ENCODE results near the gene MACROD2.
"Not testable (repeated sequence)": the region's sequence is repeated elsewhere in the genome, so short reads cannot be mapped to it uniquely, and the experiment has no call there.

Gene MACROD2

GRCh38 chr20:14418376-14418775, 423.1 kb downstream of the MACROD2 start:
- DNase-seq = no peak

- DNase-seq = no peak
Measured at GRCh38 chr20:14422892-14423291, 427.6 kb downstream of the MACROD2 start.

GRCh38 chr20:14431568-14431967, 436.3 kb downstream of the MACROD2 start:
- DNase-seq = no peak

- DNase-seq = no peak
Measured at GRCh38 chr20:14432085-14432484, 436.8 kb downstream of the MACROD2 start.

GRCh38 chr20:14432597-14432996, 437.3 kb downstream of the MACROD2 start:
- DNase-seq = no peak

GRCh38 chr20:14434384-14435136, 439.2 kb downstream of the MACROD2 start:
- no peak for DNase-seq

- DNase-seq = no peak
Measured at GRCh38 chr20:14441201-14441600, 445.9 kb downstream of the MACROD2 start.

- DNase-seq = no peak
Measured at GRCh38 chr20:14444106-14444505, 448.8 kb downstream of the MACROD2 start.

GRCh38 chr20:14445310-14445709, 450.0 kb downstream of the MACROD2 start:
- DNase-seq = no peak

- DNase-seq = no peak
Measured at GRCh38 chr20:14445902-14446301, 450.6 kb downstream of the MACROD2 start.

GRCh38 chr20:14446446-14446845, 451.1 kb downstream of the MACROD2 start:
- no peak for DNase-seq

- no peak for DNase-seq
Measured at GRCh38 chr20:14449323-14449722, 454.0 kb downstream of the MACROD2 start.

GRCh38 chr20:14450256-14450655, 454.9 kb downstream of the MACROD2 start:
- no peak for DNase-seq

GRCh38 chr20:14451458-14451857, 456.1 kb downstream of the MACROD2 start:
- DNase-seq = no peak

GRCh38 chr20:14453259-14453658, 457.9 kb downstream of the MACROD2 start:
- no peak for DNase-seq

- DNase-seq = no peak
Measured at GRCh38 chr20:14454296-14454695, 459.0 kb downstream of the MACROD2 start.

- DNase-seq = not testable (repeated sequence)
Measured at GRCh38 chr20:14467104-14467827, 471.9 kb downstream of the MACROD2 start.

GRCh38 chr20:14470231-14470899, 475.0 kb downstream of the MACROD2 start:
- DNase-seq = no peak

GRCh38 chr20:14470977-14471661, 475.8 kb downstream of the MACROD2 start:
- DNase-seq = no peak

GRCh38 chr20:14477125-14477524, 481.8 kb downstream of the MACROD2 start:
- DNase-seq = no peak

- no peak for DNase-seq
Measured at GRCh38 chr20:14478126-14478525, 482.8 kb downstream of the MACROD2 start.

- DNase-seq = no peak
Measured at GRCh38 chr20:14481863-14482262, 486.5 kb downstream of the MACROD2 start.

GRCh38 chr20:14488212-14488611, 492.9 kb downstream of the MACROD2 start:
- DNase-seq = no peak
